ENCODE data around the gene GPC5. TPM values are rescaled to one million over a fixed set of nuclear protein-coding genes. Genes with fewer than 3 reads are reported as not detected.
"Not testable (repeated sequence)": the region's sequence is repeated elsewhere in the genome, so short reads cannot be mapped to it uniquely, and the experiment has no call there.

Gene GPC5
- total RNA-seq, 1 experiment from 2014 or later, result not detected

DNA sequence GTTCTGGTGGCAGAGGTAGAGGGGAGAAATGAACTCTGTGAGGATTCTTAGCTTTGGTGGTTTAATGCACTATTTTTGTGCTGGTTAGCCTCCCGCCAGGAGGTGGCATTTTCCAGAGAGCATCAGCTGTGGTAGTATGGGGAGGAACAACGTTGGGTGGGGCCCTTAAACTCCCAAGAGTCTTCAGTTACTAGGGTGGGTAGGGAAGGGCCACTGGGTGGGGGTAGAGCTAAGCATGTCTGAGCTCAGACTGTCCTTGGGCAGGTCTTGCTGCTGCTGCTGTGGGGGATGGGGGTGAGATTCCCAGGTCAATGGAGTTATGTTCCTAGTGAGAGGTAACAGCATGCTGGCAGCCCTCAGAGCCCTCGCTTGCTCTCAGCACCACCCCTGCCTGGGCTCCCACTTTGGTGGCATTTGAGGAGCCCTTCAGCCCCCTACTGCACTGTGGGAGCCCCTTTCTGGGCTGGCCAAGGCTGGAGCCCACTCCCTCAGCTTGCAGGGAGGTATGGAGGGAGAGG, 897.8 kb downstream of the GPC5 start:
- H3K27ac Mint-ChIP-seq (ENCODE audit: unreplicated experiment); H3K9me3 Mint-ChIP-seq (ENCODE audit: low read depth, unreplicated experiment); H3K27me3 Mint-ChIP-seq (ENCODE audit: unreplicated experiment); CTCF ChIA-PET; BruUV-seq (replicated peaks); intact Hi-C loops (cut with micrococcal nuclease; ENCODE audit: unreplicated experiment); H3K4me3 Mint-ChIP-seq (ENCODE audit: low read depth, unreplicated experiment); DNase-seq; H3K4me1 Mint-ChIP-seq (ENCODE audit: low read depth, unreplicated experiment); H3K36me3 Mint-ChIP-seq (ENCODE audit: insufficient read depth, unreplicated experiment): not testable (repeated sequence)

DNA sequence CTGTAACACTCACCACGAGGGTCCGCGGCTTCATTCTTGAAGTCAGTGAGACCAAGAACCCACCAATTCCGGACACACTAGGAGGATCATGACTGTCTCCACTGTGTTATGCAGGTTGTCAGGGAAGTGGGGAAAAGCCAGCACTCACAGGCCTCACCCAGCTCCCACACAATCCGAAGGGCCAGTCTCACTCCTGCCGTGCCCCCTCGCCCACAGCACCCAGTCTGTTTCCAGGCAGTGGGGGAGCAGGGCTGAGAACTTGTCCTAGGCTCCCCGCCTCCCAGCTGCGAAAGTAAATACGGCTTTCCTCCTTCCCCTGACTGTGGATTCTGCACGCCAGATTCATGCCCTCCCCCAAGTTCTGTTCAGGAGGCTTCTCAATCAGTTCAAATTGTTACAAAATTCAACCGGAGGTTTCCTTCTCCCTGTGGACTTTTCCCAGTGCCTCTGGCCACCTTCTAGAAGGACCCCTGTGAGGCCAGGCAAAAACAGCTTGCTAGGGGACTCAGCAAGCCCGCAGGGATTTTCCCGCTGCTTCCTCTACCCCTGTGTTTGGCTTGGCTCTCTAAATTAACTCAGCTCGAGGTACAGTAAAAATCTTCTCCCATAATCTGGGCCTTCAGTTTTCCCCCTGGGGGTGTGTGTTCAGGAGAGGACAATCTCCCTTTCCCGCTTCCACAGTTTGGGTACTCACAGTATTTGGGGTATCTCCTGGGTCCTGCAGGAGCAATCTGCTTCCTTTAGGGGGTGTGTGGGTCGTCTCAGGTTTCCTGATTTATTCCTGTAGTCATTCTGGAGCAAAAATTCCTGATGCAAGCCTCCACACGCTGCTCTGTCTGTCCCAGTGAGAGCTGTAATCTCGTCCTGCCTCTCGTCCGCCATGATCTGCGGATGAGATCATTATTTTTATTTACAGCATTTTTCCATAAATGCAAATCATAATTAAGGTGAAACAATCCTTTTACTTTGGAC, 899.8 kb downstream of the GPC5 start:
- no peak overlapping the region for H3K4me3 Mint-ChIP-seq (ENCODE audit: low read depth, unreplicated experiment)
- H3K27me3 Mint-ChIP-seq (ENCODE audit: unreplicated experiment), result no peaks in the 10 kb centered on the region
- intact Hi-C loops (cut with micrococcal nuclease; ENCODE audit: unreplicated experiment), result no loop called here
- CTCF ChIA-PET, result no interaction called here
- H3K27ac Mint-ChIP-seq (ENCODE audit: unreplicated experiment), result no peak overlapping the region
- H3K4me1 Mint-ChIP-seq (ENCODE audit: low read depth, unreplicated experiment), result no peaks in the 10 kb centered on the region
- peaks cover 5% of the 10 kb centered on the region for H3K9me3 Mint-ChIP-seq (ENCODE audit: low read depth, unreplicated experiment)
- no peak for DNase-seq
- no peaks in the 10 kb centered on the region for H3K36me3 Mint-ChIP-seq (ENCODE audit: insufficient read depth, unreplicated experiment)
- no TSS peak for BruUV-seq (replicated peaks)
- no peak for TF ChIP-seq CTCF (IDR thresholded peaks at IDR 0.05; ENCODE audit: unreplicated experiment)

DNA sequence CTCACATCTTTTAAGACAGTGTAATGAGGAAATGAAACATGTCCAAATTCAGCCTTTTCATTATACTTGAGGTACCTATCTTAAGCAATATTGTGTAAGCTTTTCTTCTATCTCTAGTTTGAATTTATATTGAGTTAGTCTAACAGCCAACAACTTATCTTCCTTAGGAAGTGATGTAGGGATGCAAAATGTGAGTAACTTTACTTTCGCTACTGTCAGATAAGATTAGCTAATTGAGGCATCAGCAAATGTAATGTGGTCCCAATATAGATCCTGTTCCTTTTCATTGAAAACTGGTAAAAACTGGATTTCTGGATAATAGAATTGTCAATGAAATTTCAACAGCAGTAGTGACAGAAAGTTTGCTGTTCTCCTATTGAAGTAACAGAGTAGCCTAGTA, 902.2 kb downstream of the GPC5 start:
- no peak for TF ChIP-seq CTCF (IDR thresholded peaks at IDR 0.05; ENCODE audit: unreplicated experiment)
- H3K9me3 Mint-ChIP-seq (ENCODE audit: low read depth, unreplicated experiment), result peaks cover 5% of the 10 kb centered on the region
- intact Hi-C loops (cut with micrococcal nuclease; ENCODE audit: unreplicated experiment), result no loop called here

GRCh38 chr13:92303428-92303827, 905.0 kb downstream of the GPC5 start:
- DNase-seq, result no peak
- Mint-ChIP-seq H3K4me1 (ENCODE audit: low read depth, unreplicated experiment) (no peaks in the 10 kb centered on the region), H3K9me3 (ENCODE audit: low read depth, unreplicated experiment) (peaks cover 8% of the 10 kb centered on the region), H3K27ac (ENCODE audit: unreplicated experiment) (no peak overlapping the region), H3K27me3 (ENCODE audit: unreplicated experiment) (no peaks in the 10 kb centered on the region), H3K4me3 (ENCODE audit: low read depth, unreplicated experiment) (no peak overlapping the region), H3K36me3 (ENCODE audit: insufficient read depth, unreplicated experiment) (no peaks in the 10 kb centered on the region)
- TF ChIP-seq CTCF (IDR thresholded peaks at IDR 0.05; ENCODE audit: unreplicated experiment), result no peak
- CTCF ChIA-PET, result no interaction called here
- intact Hi-C loops (cut with micrococcal nuclease; ENCODE audit: unreplicated experiment), result no loop called here
- BruUV-seq (replicated peaks), result no TSS peak

More for the DNA sequence above, 902.2 kb downstream of the GPC5 start:
- BruUV-seq (replicated peaks), result no TSS peak
- no peaks in the 10 kb centered on the region for H3K27me3 Mint-ChIP-seq (ENCODE audit: unreplicated experiment)
- H3K4me1 Mint-ChIP-seq (ENCODE audit: low read depth, unreplicated experiment), result no peaks in the 10 kb centered on the region
- CTCF ChIA-PET, result no interaction called here
- no peak for DNase-seq
- no peak overlapping the region for H3K4me3 Mint-ChIP-seq (ENCODE audit: low read depth, unreplicated experiment)
- H3K36me3 Mint-ChIP-seq (ENCODE audit: insufficient read depth, unreplicated experiment), result no peaks in the 10 kb centered on the region
- H3K27ac Mint-ChIP-seq (ENCODE audit: unreplicated experiment), result no peak overlapping the region

GRCh38 chr13:92307752-92308151, 909.3 kb downstream of the GPC5 start:
- no TSS peak for BruUV-seq (replicated peaks)
- H3K4me3 Mint-ChIP-seq (ENCODE audit: low read depth, unreplicated experiment), result no peak overlapping the region
- H3K27me3 Mint-ChIP-seq (ENCODE audit: unreplicated experiment), result no peaks in the 10 kb centered on the region
- no peak overlapping the region for H3K27ac Mint-ChIP-seq (ENCODE audit: unreplicated experiment)
- intact Hi-C loops (cut with micrococcal nuclease; ENCODE audit: unreplicated experiment), result no loop called here
- H3K4me1 Mint-ChIP-seq (ENCODE audit: low read depth, unreplicated experiment), result no peaks in the 10 kb centered on the region
- no peak for DNase-seq
- H3K36me3 Mint-ChIP-seq (ENCODE audit: insufficient read depth, unreplicated experiment), result no peaks in the 10 kb centered on the region
- no peak for TF ChIP-seq CTCF (IDR thresholded peaks at IDR 0.05; ENCODE audit: unreplicated experiment)
- CTCF ChIA-PET, result no interaction called here
- H3K9me3 Mint-ChIP-seq (ENCODE audit: low read depth, unreplicated experiment), result peaks cover 6% of the 10 kb centered on the region
